Thoracic aorta (tissue), 2 donors: ENCODE results near the gene TRIM5. TPM values are rescaled to one million over a fixed set of nuclear protein-coding genes. Genes with fewer than 3 reads are reported as not detected.

Source experiments
- ATAC-seq: fragments of 150-250 bp; one replicate; pipeline ENCODE4 v1.8.0; 2017; ENCODE audit warnings: low read depth; ENCODE audit not compliant: insufficient number of reproducible peaks, low FRiP score
- DNase-seq: peaks from one replicate; pipeline ENCODE4 v3.0.0-alpha.2; 2020; ENCODE audit warnings: low spot score
- H3K27ac ChIP-seq, 2 donors: fragments of 200-600 bp; sonication (generic); 1 replicate in 1 of 2; 2 replicates in 1 of 2; pipeline ENCODE4 v1.5.1; 2016; ENCODE audit warnings: mild to moderate bottlenecking in 2 of 2, moderate library complexity in 2 of 2
- H3K27me3 ChIP-seq: fragments of 200-600 bp; sonication (generic); replicated peaks from 2 replicates; pipeline ENCODE4 v1.6.0; 2016; ENCODE audit warnings: mild to moderate bottlenecking; ENCODE audit not compliant: insufficient read depth
- H3K36me3 ChIP-seq: fragments of 200-600 bp; sonication (generic); one replicate; pipeline ENCODE4 v1.5.1; 2016
- H3K4me1 ChIP-seq, 2 donors: fragments of 200-600 bp; sonication (generic); 1 replicate in 1 of 2; 2 replicates in 1 of 2; pipeline versions ENCODE4 v1.5.1 to v1.6.0; 2016; ENCODE audit warnings: low read depth in 2 of 2, mild to moderate bottlenecking in 1 of 2; ENCODE audit not compliant: control insufficient read depth in 1 of 2
- H3K4me3 ChIP-seq: fragments of 200-600 bp; sonication (generic); 2 replicates; pipeline ENCODE4 v1.5.1; 2016; ENCODE audit warnings: mild to moderate bottlenecking
- H3K9me3 ChIP-seq: fragments of 200-600 bp; sonication (generic); 2 replicates; pipeline ENCODE4 v1.5.1; 2016
- CTCF ChIP-seq: fragments of 200-600 bp; sonication (generic); IDR thresholded peaks from one replicate; pipeline ENCODE4 v1.5.1; 2019; ENCODE audit warnings: antibody characterized with exemption
- total RNA-seq, 2 donors: library from RNA; depleted of rRNA; stranded (reverse); fragments of >200 nt; gene quantifications; one replicate each; pipeline versions ENCODE4 v1.1.0 to v1.2.3, GENCODE V29; 2016

Gene TRIM5
- total RNA-seq, 2 donors from 2014 or later: 35.5 to 36.4 TPM

- TF ChIP-seq CTCF: no peak
- H3K4me3 ChIP-seq: no peak overlapping the region
- no peaks in the 10 kb centered on the region for H3K9me3 ChIP-seq
- no peaks in the 10 kb centered on the region for H3K27me3 ChIP-seq
- ATAC-seq: no peak
- no peak for DNase-seq
- no peak overlapping the region for H3K27ac ChIP-seq
- H3K36me3 ChIP-seq: peaks cover 26% of the 10 kb centered on the region
- H3K4me1 ChIP-seq: no peaks in the 10 kb centered on the region
These were observed 19.1 kb upstream of the TRIM5 start for GRCh38 chr11:5703741-5704536.

GRCh38 chr11:5701055-5701577 lies 16.2 kb upstream of the TRIM5 start:
- Histone ChIP-seq H3K4me1 (no peaks in the 10 kb centered on the region), H3K27me3 (no peaks in the 10 kb centered on the region), H3K36me3 (peaks cover 30% of the 10 kb centered on the region), H3K9me3 (no peaks in the 10 kb centered on the region), H3K4me3 (no peak overlapping the region), H3K27ac (no peak overlapping the region)
- ATAC-seq (no peak), DNase-seq (no peak)
- no peak for TF ChIP-seq CTCF

GRCh38 chr11:5700421-5701054 lies 15.7 kb upstream of the TRIM5 start:
- no peaks in the 10 kb centered on the region for H3K4me1 ChIP-seq
- H3K27me3 ChIP-seq: no peaks in the 10 kb centered on the region
- DNase-seq: no peak
- peaks cover 30% of the 10 kb centered on the region for H3K36me3 ChIP-seq
- no peak for TF ChIP-seq CTCF
- no peak overlapping the region for H3K27ac ChIP-seq
- ATAC-seq: no peak
- no peak overlapping the region for H3K4me3 ChIP-seq
- H3K9me3 ChIP-seq: no peaks in the 10 kb centered on the region

- Histone ChIP-seq H3K27me3 (no peaks in the 10 kb centered on the region), H3K4me3 (no peak overlapping the region), H3K4me1 (peaks cover 0 to 5% of the 10 kb centered on the region in 2 donors), H3K27ac (no peak overlapping the region), H3K36me3 (peaks cover 22% of the 10 kb centered on the region), H3K9me3 (no peaks in the 10 kb centered on the region)
- TF ChIP-seq CTCF: no peak
- DNase-seq (no peak), ATAC-seq (no peak)
These were observed 13.4 kb upstream of the TRIM5 start for GRCh38 chr11:5698281-5698680.

GRCh38 chr11:5696210-5696609 lies 11.3 kb upstream of the TRIM5 start:
- H3K36me3 ChIP-seq: peaks cover 15% of the 10 kb centered on the region
- DNase-seq: no peak

More at GRCh38 chr11:5696210-5696609, 11.3 kb upstream of the TRIM5 start:
- peaks cover 3 to 19% of the 10 kb centered on the region in 2 donors for H3K4me1 ChIP-seq
- no peaks in the 10 kb centered on the region for H3K9me3 ChIP-seq
- H3K27ac ChIP-seq: no peak overlapping the region
- TF ChIP-seq CTCF: no peak
- no peaks in the 10 kb centered on the region for H3K27me3 ChIP-seq
- no peak overlapping the region for H3K4me3 ChIP-seq
- no peak for ATAC-seq
